Activated CD4-positive, alpha-beta memory T cell treated with anti-CD3 and anti-CD28 coated beads, Interleukin-2, amount 10 ng/mL, durations not matched to agents 7 days and 5 days (primary cell): ENCODE results near the gene VPS9D1. TPM values are rescaled to one million over a fixed set of nuclear protein-coding genes. Genes with fewer than 3 reads are reported as not detected.

Experiments
- CTCF ChIA-PET: fragments of 350-600 bp; sonication (Branson Sonifier 250); formaldehyde crosslinking; loops from one replicate; lab custom pipeline; 2021; ENCODE audit warnings: antibody characterized with exemption, inconsistent platforms; lab: Charles Lee
- POLR2A ChIA-PET: fragments of 350-600 bp; sonication (Branson Sonifier 250); formaldehyde crosslinking; loops from one replicate; lab custom pipeline; 2021; ENCODE audit warnings: antibody characterized with exemption; lab: Charles Lee
- DNase-seq: peaks from one replicate; pipeline ENCODE4 v3.0.0-alpha.2; 2020
- H3K27ac Mint-ChIP-seq: one replicate; pipeline ENCODE4 v1.8.0; 2021; ENCODE audit warnings: mild to moderate bottlenecking, mixed read lengths
- H3K27me3 Mint-ChIP-seq: one replicate; pipeline ENCODE4 v1.8.0; 2021; ENCODE audit warnings: mixed read lengths
- H3K36me3 Mint-ChIP-seq: one replicate; pipeline ENCODE4 v1.8.0; 2021; ENCODE audit warnings: low read depth, mixed read lengths
- H3K4me1 Mint-ChIP-seq: one replicate; pipeline ENCODE4 v1.8.0; 2021; ENCODE audit warnings: mixed read lengths
- H3K4me3 Mint-ChIP-seq: one replicate; pipeline ENCODE4 v1.8.0; 2021; ENCODE audit warnings: mild to moderate bottlenecking, mixed read lengths
- H3K9me3 Mint-ChIP-seq: one replicate; pipeline ENCODE4 v1.8.0; 2021; ENCODE audit warnings: mixed read lengths
- total RNA-seq, 2 experiments: library from RNA; stranded (reverse); gene quantifications; one replicate each; pipeline ENCODE4 v1.2.3, GENCODE V29; 2021

The VPS9D1 gene
- total RNA-seq, 2 experiments from 2014 or later = 7.0 to 7.8 TPM

GRCh38 chr16:89717688-89718505, 2.8 kb downstream of the VPS9D1 start:
- H3K36me3 Mint-ChIP-seq = peaks cover 6% of the 10 kb centered on the region
- no peaks in the 10 kb centered on the region for H3K27me3 Mint-ChIP-seq
- no peaks in the 10 kb centered on the region for H3K9me3 Mint-ChIP-seq
- peaks cover 28% of the 10 kb centered on the region for H3K4me1 Mint-ChIP-seq
- no peak overlapping the region for H3K27ac Mint-ChIP-seq
- DNase-seq = no peak
- ChIA-PET POLR2A (interaction anchor here (6.1 kb wide), 1 partner anchor 10 kb away, joined by 30 read pairs; no protein-coding TSS in a partner anchor), CTCF (interaction anchor here (2.0 to 2.2 kb wide), 2 partner anchors 12 to 18 kb away, joined by 8 read pairs; no protein-coding TSS in a partner anchor)
- H3K4me3 Mint-ChIP-seq = peak overlapping the region; percentile 1

DNA sequence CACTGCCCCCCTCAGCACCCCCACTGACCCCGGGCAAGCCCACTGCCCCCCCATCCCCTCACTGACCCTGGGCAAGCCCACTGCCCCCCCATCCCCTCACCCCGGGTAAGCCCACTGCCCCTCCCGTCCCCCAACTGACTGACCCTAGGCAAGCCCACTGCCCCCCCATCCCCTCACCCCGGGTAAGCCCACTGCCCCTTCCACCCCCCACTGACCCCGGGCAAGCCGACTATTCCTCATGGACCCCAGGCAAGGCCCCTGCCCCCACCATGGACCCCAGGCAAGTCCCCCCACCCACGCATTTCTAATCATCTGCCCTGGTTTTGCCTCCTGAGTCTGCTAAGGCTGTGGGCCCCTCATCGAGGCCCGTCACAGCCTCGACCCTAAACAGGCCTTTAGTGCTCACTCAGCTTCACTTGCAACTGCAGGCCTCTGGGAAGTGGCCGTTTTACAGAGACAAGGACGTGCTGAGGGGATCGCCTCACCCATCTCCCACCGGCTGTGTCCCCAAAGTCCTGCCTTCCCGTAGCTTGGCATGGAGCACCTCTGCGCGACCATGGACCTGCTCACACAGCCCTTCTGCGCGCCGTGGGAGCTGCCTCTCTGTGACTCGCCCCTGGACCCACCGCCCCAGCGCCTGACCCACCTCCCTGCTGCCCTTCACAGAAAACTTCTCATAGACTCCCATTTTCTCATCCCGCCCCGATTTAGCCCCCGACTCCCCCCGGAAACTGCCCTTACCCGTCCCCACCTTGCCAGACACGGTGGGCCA, 3.6 kb downstream of the VPS9D1 start:
- H3K9me3 Mint-ChIP-seq = no peaks in the 10 kb centered on the region
- H3K27ac Mint-ChIP-seq = no peak overlapping the region
- no peak overlapping the region for H3K4me3 Mint-ChIP-seq
- no peak for DNase-seq
- peaks cover 28% of the 10 kb centered on the region for H3K4me1 Mint-ChIP-seq
- no peaks in the 10 kb centered on the region for H3K27me3 Mint-ChIP-seq
- CTCF ChIA-PET = interaction anchor here (1.0 to 2.2 kb wide), 2 partner anchors 17 kb away, joined by 3 to 8 read pairs; no protein-coding TSS in a partner anchor
- POLR2A ChIA-PET = interaction anchor here (6.1 kb wide), 1 partner anchor 10 kb away, joined by 30 read pairs; no protein-coding TSS in a partner anchor
- no peaks in the 10 kb centered on the region for H3K36me3 Mint-ChIP-seq

- no peaks in the 10 kb centered on the region for H3K36me3 Mint-ChIP-seq
- DNase-seq = no peak
- H3K27ac Mint-ChIP-seq = no peak overlapping the region
- POLR2A ChIA-PET = interaction anchor here (6.1 kb wide), 1 partner anchor 9 kb away, joined by 30 read pairs; no protein-coding TSS in a partner anchor
- no peaks in the 10 kb centered on the region for H3K27me3 Mint-ChIP-seq
- H3K4me1 Mint-ChIP-seq = peaks cover 28% of the 10 kb centered on the region
- H3K4me3 Mint-ChIP-seq = no peak overlapping the region
- CTCF ChIA-PET = interaction anchor here (1.0 to 2.8 kb wide), 2 partner anchors 11 to 17 kb away, joined by 3 to 13 read pairs; no protein-coding TSS in a partner anchor
- no peaks in the 10 kb centered on the region for H3K9me3 Mint-ChIP-seq
These were observed 4.2 kb downstream of the VPS9D1 start for GRCh38 chr16:89716493-89716892.

- DNase-seq = no peak
- POLR2A ChIA-PET = interaction anchor here (0.6 to 4.7 kb wide), 5 partner anchors 11 to 104 kb away, joined by 3 to 29 read pairs (median 3); partner anchors contain the start of gene FANCA
These were observed 8.4 kb downstream of the VPS9D1 start for GRCh38 chr16:89712274-89712781.

GRCh38 chr16:89711601-89712273, 9.0 kb downstream of the VPS9D1 start:
- Mint-ChIP-seq H3K27me3 (no peaks in the 10 kb centered on the region), H3K4me1 (peaks cover 8% of the 10 kb centered on the region), H3K9me3 (no peaks in the 10 kb centered on the region), H3K36me3 (no peaks in the 10 kb centered on the region), H3K27ac (no peak overlapping the region), H3K4me3 (peak overlapping the region; percentile 67)
- POLR2A ChIA-PET = interaction anchor here (0.7 to 4.7 kb wide), 8 partner anchors 8 to 162 kb away, joined by 3 to 29 read pairs (median 3); partner anchors contain the start of genes FANCA, TCF25 and VPS9D1
- DNase-seq = peak; percentile 78
- CTCF ChIA-PET = interaction anchor here (1.4 to 3.8 kb wide), 2 partner anchors 11 to 12 kb away, joined by 8 to 12 read pairs; no protein-coding TSS in a partner anchor

More at GRCh38 chr16:89712274-89712781, 8.4 kb downstream of the VPS9D1 start:
- Mint-ChIP-seq H3K36me3 (no peaks in the 10 kb centered on the region), H3K27me3 (no peaks in the 10 kb centered on the region), H3K4me1 (peaks cover 6% of the 10 kb centered on the region), H3K27ac (no peak overlapping the region), H3K9me3 (no peaks in the 10 kb centered on the region), H3K4me3 (peak overlapping the region; percentile 67)
- CTCF ChIA-PET = interaction anchor here (3.8 kb wide), 1 partner anchor 12 kb away, joined by 12 read pairs; no protein-coding TSS in a partner anchor

- Mint-ChIP-seq H3K36me3 (no peaks in the 10 kb centered on the region), H3K27ac (no peak overlapping the region), H3K4me1 (peaks cover 11% of the 10 kb centered on the region), H3K27me3 (no peaks in the 10 kb centered on the region), H3K4me3 (no peak overlapping the region), H3K9me3 (no peaks in the 10 kb centered on the region)
- ChIA-PET CTCF (interaction anchor here (1.4 to 2.4 kb wide), 3 partner anchors 11 to 150 kb away, joined by 7 to 8 read pairs (median 8); no protein-coding TSS in a partner anchor), POLR2A (interaction anchor here (0.7 to 2.1 kb wide), 9 partner anchors 8 to 163 kb away, joined by 3 to 10 read pairs (median 3); partner anchors contain the start of genes CDK10, FANCA, SPATA2L and TCF25)
- no peak for DNase-seq
These were observed 9.8 kb downstream of the VPS9D1 start for GRCh38 chr16:89710709-89711564.

DNA sequence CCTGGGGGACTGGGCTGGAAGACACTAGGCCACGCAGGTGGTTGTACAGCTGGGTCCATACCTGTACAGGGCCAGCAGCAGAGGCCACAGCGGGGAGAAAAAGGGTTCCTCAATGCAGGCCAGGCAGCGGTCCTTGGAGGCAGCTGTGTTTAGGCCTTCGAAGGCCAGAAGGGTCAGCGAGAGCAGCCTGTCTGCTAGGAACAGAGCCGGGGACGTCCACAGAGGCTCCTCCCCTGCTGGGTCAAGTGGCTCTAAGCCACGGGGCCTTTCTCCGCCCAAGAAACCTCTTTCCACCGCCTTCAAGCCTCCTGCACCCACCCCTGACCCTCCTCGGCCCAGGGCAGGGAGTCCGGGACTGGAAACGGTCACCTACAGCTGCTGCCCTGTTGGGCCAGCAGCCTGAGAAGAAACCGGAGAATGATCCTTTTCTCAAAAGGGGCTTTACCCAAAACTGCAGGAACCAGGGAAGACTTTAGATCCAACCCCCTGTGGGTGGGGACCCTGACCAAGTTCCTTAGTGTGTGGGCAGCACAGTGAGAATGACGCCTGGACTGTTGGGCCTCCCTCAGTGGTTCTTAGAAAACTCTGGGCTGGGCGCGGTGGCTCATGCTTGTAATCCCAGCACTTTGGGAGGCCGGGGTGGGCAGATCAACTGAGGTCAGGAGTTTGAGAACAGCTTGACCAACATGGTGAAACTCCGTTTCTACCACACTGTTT, 10.8 kb downstream of the VPS9D1 start:
- H3K27ac Mint-ChIP-seq = no peak overlapping the region
- ChIA-PET CTCF (interaction anchor here (1.1 to 2.4 kb wide), 3 partner anchors 10 to 151 kb away, joined by 3 to 8 read pairs (median 7); no protein-coding TSS in a partner anchor), POLR2A (interaction anchor here (0.8 to 8.2 kb wide), 7 partner anchors 8 to 163 kb away, joined by 3 to 49 read pairs (median 6); partner anchors contain the start of genes SPATA2L, TCF25 and VPS9D1)
- no peak overlapping the region for H3K4me3 Mint-ChIP-seq
- peaks cover 13% of the 10 kb centered on the region for H3K4me1 Mint-ChIP-seq
- no peaks in the 10 kb centered on the region for H3K27me3 Mint-ChIP-seq
- no peak for DNase-seq
- H3K9me3 Mint-ChIP-seq = no peaks in the 10 kb centered on the region
- H3K36me3 Mint-ChIP-seq = no peaks in the 10 kb centered on the region

- no peaks in the 10 kb centered on the region for H3K27me3 Mint-ChIP-seq
- H3K9me3 Mint-ChIP-seq = no peaks in the 10 kb centered on the region
- DNase-seq = no peak
- no peak overlapping the region for H3K27ac Mint-ChIP-seq
- peaks cover 12% of the 10 kb centered on the region for H3K4me1 Mint-ChIP-seq
- POLR2A ChIA-PET = interaction anchor here (0.8 to 8.2 kb wide), 10 partner anchors 9 to 164 kb away, joined by 3 to 49 read pairs (median 4); partner anchors contain the start of genes SPATA2L, TCF25 and VPS9D1
- no peaks in the 10 kb centered on the region for H3K36me3 Mint-ChIP-seq
- CTCF ChIA-PET = interaction anchor here (1.1 to 2.4 kb wide), 3 partner anchors 9 to 151 kb away, joined by 3 to 8 read pairs (median 7); no protein-coding TSS in a partner anchor
- H3K4me3 Mint-ChIP-seq = no peak overlapping the region
These were observed 11.5 kb downstream of the VPS9D1 start for GRCh38 chr16:89709166-89709565.

- Mint-ChIP-seq H3K36me3 (no peaks in the 10 kb centered on the region), H3K27me3 (no peaks in the 10 kb centered on the region), H3K9me3 (no peaks in the 10 kb centered on the region), H3K27ac (no peak overlapping the region), H3K4me1 (peaks cover 12% of the 10 kb centered on the region), H3K4me3 (no peak overlapping the region)
- POLR2A ChIA-PET = interaction anchor here (0.9 to 8.2 kb wide), 6 partner anchors 9 to 155 kb away, joined by 3 to 49 read pairs (median 4); partner anchors contain the start of gene VPS9D1
- CTCF ChIA-PET = interaction anchor here (1.0 to 2.4 kb wide), 3 partner anchors 8 to 155 kb away, joined by 3 to 8 read pairs (median 3); no protein-coding TSS in a partner anchor
- DNase-seq = no peak
These were observed 12.2 kb downstream of the VPS9D1 start for GRCh38 chr16:89708481-89708931.

DNA sequence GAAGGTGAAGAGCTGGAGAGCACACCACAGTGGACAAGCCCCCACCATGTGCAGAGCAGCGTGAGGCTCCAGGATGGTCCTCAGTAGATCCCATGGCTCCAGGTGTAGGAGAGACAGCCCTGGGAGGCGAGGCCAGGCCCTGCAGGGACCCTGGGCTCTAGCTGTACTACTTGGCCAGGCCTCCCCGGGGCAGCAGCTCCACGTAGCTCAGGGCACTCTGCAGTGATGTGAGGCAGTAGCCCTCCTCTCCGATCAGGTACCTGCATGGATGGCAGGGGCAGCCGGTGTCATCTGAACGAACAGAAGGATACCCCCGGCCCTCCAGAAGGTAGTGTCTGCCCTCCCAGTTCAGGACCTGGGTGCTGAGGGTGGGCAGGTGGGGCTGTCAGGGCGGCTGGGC, 13.0 kb downstream of the VPS9D1 start:
- no peak overlapping the region for H3K4me3 Mint-ChIP-seq
- no peaks in the 10 kb centered on the region for H3K36me3 Mint-ChIP-seq
- H3K4me1 Mint-ChIP-seq = peaks cover 11% of the 10 kb centered on the region
- POLR2A ChIA-PET = interaction anchor here (1.1 to 8.2 kb wide), 5 partner anchors 10 to 153 kb away, joined by 3 to 49 read pairs (median 6); partner anchors contain the start of gene VPS9D1
- H3K9me3 Mint-ChIP-seq = no peaks in the 10 kb centered on the region
- CTCF ChIA-PET = interaction anchor here (0.8 to 5.4 kb wide), 6 partner anchors 16 to 156 kb away, joined by 3 to 58 read pairs (median 4); no protein-coding TSS in a partner anchor
- no peak overlapping the region for H3K27ac Mint-ChIP-seq
- DNase-seq = no peak
- no peaks in the 10 kb centered on the region for H3K27me3 Mint-ChIP-seq
